AG10803 (cell line): ENCODE results near the gene CCDC148.
A peak's percentile ranks its signal among the peaks of the same experiment; 100 is the strongest.

Source experiments
- DNase-seq: peaks from one replicate; pipeline ENCODE4 v3.0.0; 2010; ENCODE audit warnings: low read depth
- H3K4me3 ChIP-seq: 2 replicates; pipeline ENCODE4 v1.5.1; 2011; ENCODE audit warnings: mild to moderate bottlenecking, low read length, control low read depth
- TF ChIP-seq, protein P1 (sequence below): conservative IDR thresholded peaks from 2 replicates; pipeline ENCODE4 v1.5.1; 2011; ENCODE audit warnings: mild to moderate bottlenecking, low read length, control low read depth, inconsistent platforms

The CCDC148 gene

GRCh38 chr2:158467248-158467647 lies 10.7 kb upstream of the CCDC148 start:
- no peak for DNase-seq

GRCh38 chr2:158464426-158465281 lies 8.1 kb upstream of the CCDC148 start:
- no peak for DNase-seq
- TF ChIP-seq, protein P1, sequence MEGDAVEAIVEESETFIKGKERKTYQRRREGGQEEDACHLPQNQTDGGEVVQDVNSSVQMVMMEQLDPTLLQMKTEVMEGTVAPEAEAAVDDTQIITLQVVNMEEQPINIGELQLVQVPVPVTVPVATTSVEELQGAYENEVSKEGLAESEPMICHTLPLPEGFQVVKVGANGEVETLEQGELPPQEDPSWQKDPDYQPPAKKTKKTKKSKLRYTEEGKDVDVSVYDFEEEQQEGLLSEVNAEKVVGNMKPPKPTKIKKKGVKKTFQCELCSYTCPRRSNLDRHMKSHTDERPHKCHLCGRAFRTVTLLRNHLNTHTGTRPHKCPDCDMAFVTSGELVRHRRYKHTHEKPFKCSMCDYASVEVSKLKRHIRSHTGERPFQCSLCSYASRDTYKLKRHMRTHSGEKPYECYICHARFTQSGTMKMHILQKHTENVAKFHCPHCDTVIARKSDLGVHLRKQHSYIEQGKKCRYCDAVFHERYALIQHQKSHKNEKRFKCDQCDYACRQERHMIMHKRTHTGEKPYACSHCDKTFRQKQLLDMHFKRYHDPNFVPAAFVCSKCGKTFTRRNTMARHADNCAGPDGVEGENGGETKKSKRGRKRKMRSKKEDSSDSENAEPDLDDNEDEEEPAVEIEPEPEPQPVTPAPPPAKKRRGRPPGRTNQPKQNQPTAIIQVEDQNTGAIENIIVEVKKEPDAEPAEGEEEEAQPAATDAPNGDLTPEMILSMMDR: peak; percentile 49
- H3K4me3 ChIP-seq: no peak overlapping the region

More at GRCh38 chr2:158467248-158467647, 10.7 kb upstream of the CCDC148 start:
- TF ChIP-seq, protein P1: no peak
- H3K4me3 ChIP-seq: no peak overlapping the region

DNA sequence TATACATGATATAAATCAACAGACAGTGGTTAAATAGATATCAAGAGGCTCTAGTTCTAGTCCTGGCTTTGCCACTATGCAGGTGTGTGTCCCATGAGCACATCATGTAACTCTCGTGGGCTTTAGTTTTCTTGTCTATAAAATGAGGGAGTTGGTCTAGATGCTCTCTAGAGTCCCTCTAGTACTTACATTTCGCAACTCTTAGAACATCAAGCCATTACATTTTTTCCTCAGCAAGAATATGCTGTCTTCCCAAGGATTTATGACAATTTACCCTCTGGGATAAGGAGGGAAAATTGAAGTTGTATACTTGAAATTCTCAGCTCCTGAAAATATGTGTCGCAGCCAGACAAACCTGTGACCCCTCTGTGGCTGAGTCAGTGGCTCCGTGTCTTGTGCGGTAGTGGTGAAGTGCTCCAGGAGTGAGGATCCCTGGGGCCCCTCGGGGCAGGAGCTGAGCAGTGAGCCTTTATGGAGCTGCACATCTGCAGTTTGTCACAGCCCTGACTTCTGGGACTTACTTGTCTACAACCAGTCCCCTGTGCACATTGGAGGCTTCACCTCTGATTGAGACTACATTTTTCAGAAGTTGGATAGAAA lies 7.0 kb upstream of the CCDC148 start:
- no peak overlapping the region for H3K4me3 ChIP-seq
- peak; percentile 31 for DNase-seq
- TF ChIP-seq, protein P1: no peak

DNA sequence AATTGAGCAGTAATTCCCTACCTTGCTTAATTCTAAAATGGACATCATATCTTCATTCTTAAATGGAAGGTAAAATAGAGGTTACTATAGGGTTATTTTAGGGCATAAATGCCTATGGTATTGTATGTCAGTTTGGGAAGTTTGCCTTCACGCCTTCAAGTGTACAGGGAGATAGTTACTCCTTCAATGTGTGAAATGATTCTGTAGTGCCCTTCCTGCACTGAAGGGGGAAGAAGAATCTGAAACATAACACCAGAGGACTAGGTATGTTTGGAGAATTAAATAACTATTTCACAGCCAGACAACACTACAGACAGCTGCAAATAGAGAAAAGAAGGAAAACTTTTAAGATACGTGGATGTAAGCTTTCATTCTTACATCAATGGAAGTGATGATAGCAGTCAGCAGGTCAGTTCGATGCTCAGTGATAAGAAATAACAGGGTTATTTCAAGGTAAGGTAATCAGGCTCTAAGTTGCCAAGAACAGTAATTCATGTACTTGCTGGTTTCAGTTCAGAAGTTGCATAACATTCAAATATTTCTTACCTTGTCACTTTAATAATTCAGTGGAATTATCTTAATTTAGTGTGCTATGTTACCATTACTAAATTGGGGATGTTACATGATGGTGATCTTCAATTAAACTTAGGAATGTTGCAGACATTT lies 4.2 kb upstream of the CCDC148 start:
- no peak overlapping the region for H3K4me3 ChIP-seq
- peak; percentile 12 for DNase-seq
- TF ChIP-seq, protein P1: peak; percentile 38

GRCh38 chr2:158459161-158460003 lies 2.8 kb upstream of the CCDC148 start:
- TF ChIP-seq, protein P1: no peak
- peak overlapping the region; percentile 87 for H3K4me3 ChIP-seq
- no peak for DNase-seq

GRCh38 chr2:158458617-158458920 lies 2.0 kb upstream of the CCDC148 start:
- no peak for DNase-seq
- TF ChIP-seq, protein P1: no peak
- peak overlapping the region; percentile 87 for H3K4me3 ChIP-seq
